UCSD-AML1 (cell line): ENCODE results near the gene NHSL1.

Experiments
- DNase-seq: peaks from one replicate; lab custom pipeline; 2025; ENCODE audit not compliant: unreplicated experiment; lab: John Stamatoyannopoulos, UW

NHSL1 gene

DNA sequence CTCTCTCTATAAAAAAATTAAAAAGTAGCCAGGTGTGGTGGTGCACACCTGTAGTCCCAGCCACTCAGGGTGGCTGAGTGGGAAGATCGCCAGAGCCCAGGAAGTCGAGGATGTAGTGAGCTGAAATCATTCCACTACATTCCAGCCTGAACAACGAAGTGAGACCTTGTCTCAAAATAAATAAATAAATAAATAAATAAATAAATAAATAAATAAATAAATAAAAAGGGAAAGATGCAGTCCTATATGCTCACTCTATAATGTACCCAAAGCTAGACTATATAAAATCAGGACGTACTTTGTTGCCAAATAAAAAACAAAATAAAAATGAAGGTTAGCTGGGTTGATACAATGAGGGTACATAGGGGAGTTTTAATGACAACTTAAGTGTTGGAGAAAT, 26.1 kb upstream of the NHSL1 start:
- DNase-seq, result no peak

DNA sequence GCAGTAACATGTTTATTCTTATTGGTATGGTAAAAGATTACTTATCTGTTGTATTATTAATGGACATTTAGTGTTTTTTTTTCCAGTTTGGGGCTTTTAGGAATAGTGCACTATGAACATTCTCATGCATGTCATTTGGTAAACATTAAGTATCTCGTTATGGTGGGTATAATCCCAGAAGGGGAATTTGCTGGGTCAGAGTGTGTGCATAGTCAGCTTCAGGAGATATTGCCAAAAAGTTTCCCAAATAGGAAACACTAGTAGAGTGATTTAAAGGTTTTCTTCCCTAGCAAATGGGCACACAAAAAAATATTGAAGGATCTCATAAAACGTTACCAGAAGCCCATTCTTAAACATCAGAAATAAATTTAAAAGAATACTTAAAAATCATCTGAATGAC, 25.2 kb upstream of the NHSL1 start:
- DNase-seq, result no peak

DNA sequence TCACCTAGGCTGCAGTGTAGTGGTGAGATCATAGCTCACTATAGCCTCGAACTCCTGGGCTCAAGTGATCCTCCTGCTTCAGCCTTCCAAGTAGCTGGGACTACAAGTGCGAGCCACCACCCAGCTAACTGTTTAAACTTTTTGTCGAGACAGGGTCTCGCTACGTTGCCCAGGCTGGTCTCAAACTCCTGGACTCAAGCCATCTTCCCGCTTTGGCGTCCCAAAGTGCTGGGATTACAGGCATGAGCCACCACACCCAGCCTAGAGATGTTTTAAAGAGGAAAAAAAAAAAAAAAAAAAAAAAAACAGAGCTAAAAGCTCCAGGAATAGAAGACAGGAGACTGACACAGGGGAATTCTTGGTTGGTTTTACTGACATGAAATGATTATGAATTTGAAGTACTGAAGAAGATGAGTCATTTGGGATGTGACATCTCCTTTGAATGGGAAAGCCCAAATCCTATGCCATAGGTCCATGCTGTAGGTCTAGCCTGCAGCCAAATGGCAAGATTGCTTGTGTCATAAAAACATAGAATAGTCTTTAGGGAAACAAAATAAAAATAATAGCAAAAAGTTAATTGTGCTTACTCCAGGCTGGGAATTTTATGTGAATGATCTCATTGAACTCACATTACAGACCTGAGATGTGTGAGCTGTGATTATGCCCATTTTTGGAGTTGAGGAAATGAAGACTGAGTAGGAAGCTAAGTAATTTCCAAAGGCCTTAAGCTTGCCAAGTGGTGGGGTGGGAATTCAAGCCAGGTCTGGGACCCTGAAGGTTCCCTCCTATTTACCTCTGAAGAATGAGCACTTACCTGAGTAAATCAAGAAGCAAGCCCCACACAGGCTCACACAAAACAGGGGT, 24.3 kb upstream of the NHSL1 start:
- DNase-seq, result no peak

DNA sequence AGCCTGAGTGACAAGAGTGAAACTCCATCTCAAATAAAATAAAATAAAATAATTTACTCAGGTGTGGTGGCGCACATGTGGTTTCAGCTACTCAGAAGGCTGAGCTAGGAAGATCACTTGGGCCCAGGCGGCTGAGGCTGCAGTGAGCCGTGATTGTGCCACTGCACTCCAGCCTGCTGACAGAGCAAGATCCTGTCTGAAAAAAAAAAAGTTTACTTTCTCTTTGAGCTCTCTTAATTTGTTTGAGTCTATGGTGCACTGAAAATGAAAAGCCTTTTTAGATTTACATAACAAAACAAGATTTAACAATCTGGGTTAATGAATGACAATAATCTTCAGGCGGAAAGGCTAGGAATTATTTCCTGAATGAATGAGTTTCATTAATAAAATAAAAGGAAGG, 23.3 kb upstream of the NHSL1 start:
- DNase-seq, result no peak

DNA sequence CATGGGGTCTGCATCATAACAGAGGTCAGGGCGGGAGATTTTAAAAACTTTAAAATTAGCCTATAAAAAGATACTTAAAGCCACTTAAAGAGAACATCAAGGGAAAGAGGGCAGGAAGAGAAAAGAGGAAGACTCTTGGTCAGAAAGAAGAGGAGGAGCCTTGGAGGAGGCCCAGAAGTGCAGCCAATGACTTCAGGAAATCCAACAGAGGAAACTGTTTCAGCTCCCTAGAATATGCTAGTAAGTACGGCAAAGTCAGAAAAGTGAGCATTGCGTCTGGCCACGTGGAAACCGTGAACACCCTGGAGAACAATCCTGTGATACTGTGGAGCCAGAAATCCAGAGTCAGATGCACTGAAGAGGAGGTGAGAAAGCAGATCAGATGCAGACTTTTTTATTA, 22.5 kb upstream of the NHSL1 start:
- DNase-seq, result peak; percentile 39

DNA sequence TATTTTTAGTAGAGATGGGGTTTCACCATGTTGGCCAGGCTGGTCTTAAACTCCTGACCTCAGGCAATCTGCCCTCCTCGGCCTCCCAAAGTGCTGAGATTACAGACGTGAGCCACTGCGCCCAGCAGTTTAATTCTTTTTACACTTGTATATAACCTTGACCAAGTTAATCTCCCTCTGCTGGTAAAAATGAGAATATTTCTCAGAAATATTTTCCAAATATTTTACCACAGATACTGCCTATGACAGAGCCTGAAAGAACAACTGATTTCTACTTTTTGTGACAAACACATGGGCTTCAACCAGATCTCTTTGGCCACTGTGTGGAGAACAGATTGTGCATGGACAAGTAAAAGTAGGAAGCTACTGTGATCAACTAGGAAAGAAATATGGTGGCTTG, 21.2 kb upstream of the NHSL1 start:
- no peak for DNase-seq

DNA sequence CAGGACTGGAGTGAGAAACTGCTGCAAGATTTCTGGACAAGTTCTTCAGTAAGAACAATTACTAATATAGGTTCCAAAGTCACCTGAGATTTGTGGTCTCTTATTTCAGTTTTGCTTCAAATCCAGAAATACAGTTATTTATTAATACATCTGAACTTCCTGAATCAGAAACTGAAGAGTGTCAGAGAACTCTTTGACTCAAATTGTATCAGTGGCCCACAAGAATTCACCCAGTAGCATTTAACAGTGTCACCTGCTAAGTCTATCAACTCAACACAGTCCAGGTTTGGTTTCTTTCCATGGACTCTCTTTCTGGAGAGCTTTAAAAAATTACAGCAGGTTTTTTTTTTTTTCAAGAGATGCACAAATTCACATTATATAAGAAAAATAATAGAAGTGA, 18.8 kb upstream of the NHSL1 start:
- no peak for DNase-seq

DNA sequence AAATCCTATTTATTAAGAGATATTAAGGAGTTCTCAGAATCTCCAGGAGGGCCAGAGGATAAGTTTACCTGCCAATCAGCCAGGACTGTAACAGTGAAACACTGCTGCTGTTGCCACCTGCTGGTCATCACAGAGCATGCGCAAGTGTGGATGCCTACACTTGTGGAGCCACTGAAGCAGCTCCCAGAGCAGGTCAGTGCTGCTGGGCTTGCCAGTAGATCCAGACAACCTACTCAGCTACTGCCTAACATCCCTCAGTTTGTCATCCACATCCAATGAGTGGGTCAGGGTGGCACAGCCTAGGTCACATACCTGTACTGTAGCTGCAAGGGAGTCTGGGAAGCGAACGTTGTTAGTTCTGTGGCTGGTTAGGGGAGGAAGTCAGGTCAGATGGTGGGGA, 18.3 kb upstream of the NHSL1 start:
- peak; percentile 23 for DNase-seq

DNA sequence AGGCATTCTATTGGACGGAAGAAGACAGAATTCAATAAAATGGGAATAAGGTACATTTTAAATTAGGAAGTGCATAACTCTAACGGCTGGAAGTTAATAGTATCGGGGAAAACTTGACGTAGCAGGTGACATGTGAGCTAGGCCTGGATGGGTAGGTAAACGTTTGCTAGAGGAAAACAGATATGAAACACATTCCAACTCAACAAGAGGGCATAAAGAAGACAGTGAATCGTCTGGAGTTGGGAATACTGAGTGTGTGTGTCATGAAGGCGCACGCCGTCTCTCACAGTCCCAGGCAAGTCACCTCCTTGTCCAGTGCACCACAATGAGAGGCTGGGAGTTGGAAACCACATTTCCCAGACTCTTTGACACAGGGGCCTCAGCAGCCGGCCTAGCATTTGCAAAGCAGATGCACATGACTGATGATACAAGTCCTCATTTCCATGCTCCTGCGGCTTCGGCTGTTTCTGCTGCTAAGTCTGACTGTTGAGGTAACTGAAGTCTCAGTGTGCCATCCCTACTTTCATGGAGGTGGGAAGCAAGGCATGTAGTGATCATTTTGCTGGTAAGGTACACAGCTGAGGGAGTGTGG, 16.5 kb upstream of the NHSL1 start:
- DNase-seq, result no peak

DNA sequence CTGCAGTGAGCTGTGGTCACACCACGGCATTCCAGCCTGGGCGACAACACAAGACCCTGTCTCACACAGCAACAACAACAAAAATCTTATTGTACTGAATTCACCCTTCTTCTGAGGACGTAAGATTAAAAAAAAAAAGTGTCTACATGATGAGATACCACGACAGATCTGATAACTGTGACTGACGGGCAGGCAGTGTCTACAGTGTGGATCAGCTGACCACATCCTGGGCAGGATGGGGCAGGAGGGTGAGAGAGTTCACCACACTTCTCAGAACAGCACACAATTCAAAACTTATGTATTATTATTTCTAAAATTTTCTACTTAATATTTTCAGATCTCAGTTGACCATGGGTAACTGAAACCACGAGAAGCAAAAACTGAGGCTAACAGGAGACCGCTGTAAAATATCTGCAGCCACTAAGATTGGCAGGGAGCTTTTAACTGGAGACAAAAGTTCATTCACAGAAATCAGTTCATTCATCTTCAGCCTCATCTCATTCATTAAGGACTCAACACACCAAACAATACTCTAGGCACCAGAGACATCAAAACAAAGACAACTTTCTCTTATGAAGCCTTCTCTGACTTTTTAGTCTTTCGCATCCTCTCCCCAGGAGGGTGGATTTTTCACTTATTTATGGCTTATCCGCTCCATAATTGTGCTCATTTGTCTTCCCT, 15.7 kb upstream of the NHSL1 start:
- DNase-seq, result no peak

DNA sequence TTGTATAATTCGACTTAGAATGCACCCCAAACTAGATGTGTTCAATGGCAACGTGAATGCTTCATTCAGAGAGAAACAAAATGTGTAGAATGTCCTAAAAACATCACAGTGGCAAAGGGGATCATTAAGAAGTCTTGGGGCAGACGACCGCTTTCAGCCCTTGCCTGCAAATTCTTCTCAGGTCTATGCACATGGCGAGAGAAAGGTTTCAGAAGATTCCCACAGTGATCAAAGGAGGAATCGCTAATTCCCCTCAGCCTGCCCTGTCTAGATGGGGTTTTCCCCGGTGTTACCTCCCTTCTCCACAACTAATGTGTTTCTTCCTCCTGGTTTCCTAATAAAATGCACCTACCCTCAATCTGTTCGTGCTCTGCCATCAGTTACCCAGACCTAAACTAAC, 13.3 kb upstream of the NHSL1 start:
- DNase-seq, result no peak

DNA sequence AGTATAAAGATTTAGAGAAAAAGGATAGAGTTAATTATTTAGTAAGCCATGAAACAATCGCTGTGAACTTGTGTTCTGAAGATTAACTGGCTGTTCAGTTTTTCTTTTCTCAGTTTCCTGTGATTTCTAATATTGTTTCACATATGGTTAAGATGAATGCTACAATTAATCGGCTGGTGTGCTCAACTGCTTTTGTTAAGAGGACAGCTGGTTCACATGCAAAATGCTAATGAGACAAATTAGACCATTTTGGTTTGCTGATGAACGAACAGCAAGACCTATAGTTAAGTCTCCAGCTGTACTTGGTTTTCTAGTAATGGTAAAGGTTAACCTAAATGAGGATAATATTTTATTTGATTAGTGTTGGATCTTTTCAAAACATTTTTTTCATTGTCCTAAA, 10.8 kb upstream of the NHSL1 start:
- no peak for DNase-seq

DNA sequence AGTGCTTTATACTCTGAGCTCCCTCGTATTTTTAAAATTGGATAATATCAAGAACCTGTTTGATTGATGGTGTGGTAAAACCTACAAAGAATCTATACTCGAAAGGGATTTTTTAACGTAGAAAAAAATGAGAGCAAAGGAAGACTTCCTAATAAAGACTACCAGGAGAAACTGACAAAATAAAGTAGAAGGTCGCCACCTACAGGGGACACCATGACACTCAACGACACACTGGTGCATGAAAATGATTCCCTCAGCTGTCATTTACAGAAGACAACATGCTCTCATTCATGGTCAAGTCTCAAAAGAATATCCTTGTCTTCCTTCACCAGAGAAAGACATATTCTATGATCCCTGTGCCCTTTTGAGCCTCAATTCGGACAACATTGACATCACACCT, 10.1 kb upstream of the NHSL1 start:
- DNase-seq, result peak; percentile 13

DNA sequence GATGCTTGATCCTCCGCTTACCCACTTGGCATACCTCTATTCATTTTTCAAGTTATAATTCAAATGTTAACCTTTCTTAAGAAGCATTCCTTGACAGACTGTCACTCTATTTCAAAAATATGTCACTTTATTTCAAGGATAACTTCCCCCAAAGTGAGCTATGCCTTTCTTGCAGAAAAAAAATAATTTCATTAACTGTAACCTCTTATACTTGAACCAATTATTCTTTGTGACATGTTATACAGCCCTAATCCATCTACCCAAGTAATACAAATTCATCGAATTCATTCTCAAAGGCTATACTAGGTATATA, 9.3 kb upstream of the NHSL1 start:
- no peak for DNase-seq

DNA sequence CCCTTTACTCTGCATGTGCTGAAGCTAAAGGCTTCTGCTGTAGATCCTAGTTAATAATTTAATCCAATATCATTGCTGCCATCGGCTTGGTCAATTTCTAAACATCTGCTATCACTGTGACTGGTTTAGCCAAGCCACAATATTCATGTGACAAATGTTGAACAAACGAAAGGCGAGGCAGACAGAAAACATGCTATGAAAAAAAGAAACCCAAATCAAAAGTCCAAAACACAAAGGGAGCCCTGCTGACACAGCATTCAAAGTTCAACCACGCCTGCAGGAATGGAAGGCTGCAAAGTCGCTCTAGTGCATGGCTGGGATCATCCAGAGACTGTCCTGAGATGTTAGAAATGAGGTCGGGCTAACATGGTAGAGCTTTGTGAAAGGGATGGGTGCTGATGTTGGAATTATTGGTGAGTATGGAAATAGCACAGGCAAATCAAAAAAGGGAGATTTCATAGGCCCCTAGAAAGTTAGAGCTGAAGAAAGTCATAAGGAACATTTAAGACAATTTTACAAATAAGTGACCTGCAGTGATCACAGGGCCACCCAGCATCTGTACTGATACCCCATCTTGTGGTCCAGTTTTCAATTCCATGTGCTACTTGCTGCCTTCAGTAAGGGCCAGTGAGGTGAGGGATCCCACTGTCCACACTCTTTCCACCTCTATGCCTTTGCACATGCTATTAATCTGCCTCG, 8.8 kb upstream of the NHSL1 start:
- DNase-seq, result no peak

DNA sequence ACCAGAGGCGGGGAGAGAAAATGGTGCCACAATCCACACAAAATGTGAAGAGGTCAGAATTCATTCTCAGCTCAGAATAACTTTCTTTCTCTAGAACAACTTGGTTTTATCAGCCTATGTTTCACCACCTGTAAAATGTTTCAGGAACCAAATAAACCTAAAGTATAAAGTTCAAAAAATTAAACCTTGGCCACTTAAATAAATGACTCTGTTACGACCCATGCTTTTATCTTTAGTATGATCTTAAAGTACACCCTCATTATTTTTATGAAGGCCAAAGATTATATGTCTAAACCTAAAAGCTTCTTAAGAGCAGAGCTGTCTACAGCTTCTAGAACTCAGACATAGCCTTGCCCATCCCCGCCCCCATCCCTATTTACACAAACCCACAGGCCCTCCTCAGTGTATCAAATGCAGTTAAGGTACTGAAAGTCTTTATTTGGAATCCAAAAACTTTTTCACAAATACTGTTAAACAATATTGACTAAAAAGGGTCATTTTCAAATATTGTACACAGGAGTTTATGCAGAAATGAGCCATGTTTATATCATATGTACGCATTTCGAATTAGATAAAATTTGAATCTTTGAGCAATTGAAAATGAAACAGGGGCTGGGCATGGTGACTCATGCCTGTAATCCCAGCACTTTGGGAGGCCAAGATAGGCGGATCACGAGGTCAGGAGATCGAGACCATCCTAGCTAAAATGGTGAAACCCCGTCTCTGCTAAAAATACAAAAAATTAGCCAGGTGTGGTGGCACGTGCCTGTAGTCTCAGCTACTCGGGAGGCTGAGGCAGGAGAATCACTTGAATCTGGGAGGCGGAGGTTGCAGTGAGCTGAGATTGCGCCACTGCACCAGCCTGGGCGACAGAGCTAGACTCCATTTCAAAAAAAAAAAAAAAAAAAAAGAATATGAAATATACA, 5.7 kb upstream of the NHSL1 start:
- no peak for DNase-seq

DNA sequence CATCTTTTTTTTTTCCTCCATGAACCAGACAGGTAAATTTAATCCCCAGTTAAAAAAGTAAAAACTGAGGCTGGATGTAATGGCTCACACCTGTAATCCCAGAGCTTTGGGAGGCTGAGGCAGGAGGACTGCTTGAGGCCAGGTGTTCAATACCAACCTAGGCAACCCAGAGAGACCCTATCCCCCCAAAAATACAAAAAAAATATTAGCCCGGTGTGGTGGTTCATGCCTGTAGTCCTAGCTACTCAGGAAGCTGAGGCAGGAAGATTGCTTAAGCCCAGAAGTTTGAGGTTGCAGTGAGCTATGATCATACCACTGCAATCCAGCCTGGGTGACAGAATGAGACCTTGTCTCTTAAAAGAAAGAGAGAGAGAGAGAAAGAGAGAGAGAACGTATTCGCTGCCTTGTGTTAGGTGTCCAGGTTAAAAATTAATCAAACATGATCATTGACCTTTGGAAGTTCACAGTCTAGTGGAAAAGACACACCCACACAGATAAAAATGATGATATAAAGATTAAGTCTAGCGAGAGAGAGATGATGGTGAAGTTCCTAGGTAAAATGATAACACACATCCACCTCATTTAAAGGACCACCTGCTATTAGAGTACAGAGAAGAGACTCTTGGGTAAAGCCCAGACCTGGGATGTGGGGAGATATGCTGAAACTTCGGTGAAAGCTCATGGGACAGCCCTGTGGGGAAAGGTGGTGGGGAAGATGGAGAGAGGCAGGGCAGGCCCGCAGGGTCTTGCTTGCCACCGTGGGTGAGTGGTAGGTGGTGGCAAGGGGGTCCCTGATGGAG, 4.8 kb upstream of the NHSL1 start:
- DNase-seq, result no peak

DNA sequence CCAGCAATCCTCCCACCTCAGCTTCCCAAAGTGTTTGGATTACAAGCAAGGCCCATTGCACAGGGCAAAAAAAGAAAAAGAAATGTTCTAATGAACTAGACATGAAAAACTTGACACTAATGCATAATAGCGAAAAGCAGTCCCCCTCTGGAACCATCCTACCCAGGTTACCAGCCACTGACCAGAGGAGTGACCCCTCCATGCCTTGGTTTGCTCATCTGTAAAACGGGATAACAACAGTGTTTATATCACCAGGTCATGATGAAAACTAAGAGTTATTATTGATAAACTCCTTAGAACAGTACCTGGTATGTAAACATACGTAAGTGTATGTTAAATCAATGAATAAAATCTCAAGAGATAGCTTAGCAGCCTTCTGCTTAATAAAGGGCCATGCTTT, 3.3 kb upstream of the NHSL1 start:
- no peak for DNase-seq

DNA sequence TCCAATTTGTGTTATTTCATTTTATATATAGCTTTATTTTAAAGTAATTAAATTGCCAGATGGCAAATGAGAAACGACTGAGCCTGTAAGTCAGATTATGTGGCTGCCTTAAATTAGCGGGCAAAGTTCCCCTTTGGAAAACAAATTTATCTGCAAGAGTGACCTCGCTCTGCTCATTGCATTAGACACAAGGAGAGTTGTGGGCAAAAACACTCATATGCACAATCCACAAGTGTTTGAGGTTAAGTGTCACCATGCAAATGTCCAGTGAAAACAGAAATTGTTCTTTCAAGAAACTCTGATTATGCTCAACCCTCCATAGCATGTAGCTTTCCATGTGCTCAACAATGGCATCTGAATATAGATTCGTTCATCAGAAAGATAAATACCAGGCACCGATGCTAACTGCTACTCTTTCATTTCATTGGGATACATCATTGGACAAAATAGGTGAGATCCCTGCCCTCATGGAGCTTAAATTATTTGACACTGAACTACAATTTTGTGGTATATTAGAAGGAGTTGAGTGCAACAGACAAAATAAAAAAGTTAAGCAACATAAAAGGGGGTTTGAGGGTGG, 1.7 kb upstream of the NHSL1 start:
- no peak for DNase-seq
